ENCODE measurements around the gene TCF7. TPM values are rescaled to one million over a fixed set of nuclear protein-coding genes. Genes with fewer than 3 reads are reported as not detected.

TCF7 gene
- total RNA-seq, 4 donors from 2014 or later = 0.25 to 2.1 (median 0.66) TPM

- no peaks in the 10 kb centered on the region for H3K9me3 ChIP-seq
- intact Hi-C loops (cut with DNase I; ENCODE audit: low total_unique reads) (no loop called here), in situ Hi-C loops (cut with MboI; ENCODE audit: low sequenced_read_pairs in 4 of 4) (loop anchor here in 1 of 4 donors (25.0 kb wide), 1 partner anchor 93 kb away; no protein-coding TSS in a partner anchor)
- ATAC-seq (no peak), DNase-seq (no peak)
- no peaks in the 10 kb centered on the region for H3K27me3 ChIP-seq
- no peak for TF ChIP-seq POLR2A (IDR thresholded peaks at IDR 0.05)
- TF ChIP-seq, protein P1, sequence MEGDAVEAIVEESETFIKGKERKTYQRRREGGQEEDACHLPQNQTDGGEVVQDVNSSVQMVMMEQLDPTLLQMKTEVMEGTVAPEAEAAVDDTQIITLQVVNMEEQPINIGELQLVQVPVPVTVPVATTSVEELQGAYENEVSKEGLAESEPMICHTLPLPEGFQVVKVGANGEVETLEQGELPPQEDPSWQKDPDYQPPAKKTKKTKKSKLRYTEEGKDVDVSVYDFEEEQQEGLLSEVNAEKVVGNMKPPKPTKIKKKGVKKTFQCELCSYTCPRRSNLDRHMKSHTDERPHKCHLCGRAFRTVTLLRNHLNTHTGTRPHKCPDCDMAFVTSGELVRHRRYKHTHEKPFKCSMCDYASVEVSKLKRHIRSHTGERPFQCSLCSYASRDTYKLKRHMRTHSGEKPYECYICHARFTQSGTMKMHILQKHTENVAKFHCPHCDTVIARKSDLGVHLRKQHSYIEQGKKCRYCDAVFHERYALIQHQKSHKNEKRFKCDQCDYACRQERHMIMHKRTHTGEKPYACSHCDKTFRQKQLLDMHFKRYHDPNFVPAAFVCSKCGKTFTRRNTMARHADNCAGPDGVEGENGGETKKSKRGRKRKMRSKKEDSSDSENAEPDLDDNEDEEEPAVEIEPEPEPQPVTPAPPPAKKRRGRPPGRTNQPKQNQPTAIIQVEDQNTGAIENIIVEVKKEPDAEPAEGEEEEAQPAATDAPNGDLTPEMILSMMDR (IDR thresholded peaks at IDR 0.05 in 4 of 5, conservative IDR thresholded peaks at IDR 0.05 in 1 of 5) = no peak
- peaks cover 23 to 27% of the 10 kb centered on the region in 2 donors for H3K4me1 ChIP-seq
- H3K27ac ChIP-seq = no peak overlapping the region
- H3K36me3 ChIP-seq = peaks cover 0 to 9% of the 10 kb centered on the region in 2 donors
- H3K4me3 ChIP-seq = no peak overlapping the region
These were observed 15.9 kb downstream of the TCF7 start for GRCh38 chr5:134130239-134130945.

- Histone ChIP-seq H3K27me3 (no peaks in the 10 kb centered on the region), H3K9me3 (no peaks in the 10 kb centered on the region), H3K27ac (no peak overlapping the region), H3K4me3 (no peak overlapping the region), H3K4me1 (peaks cover 15 to 20% of the 10 kb centered on the region in 2 donors), H3K36me3 (peaks cover 0 to 10% of the 10 kb centered on the region in 2 donors)
- TF ChIP-seq POLR2A (IDR thresholded peaks at IDR 0.05) = no peak
- TF ChIP-seq, protein P1 (IDR thresholded peaks at IDR 0.05 in 4 of 5, conservative IDR thresholded peaks at IDR 0.05 in 1 of 5) = no peak
- in situ Hi-C loops (cut with MboI; ENCODE audit: low sequenced_read_pairs in 4 of 4) = loop anchor here in 1 of 4 donors (25.0 kb wide), 1 partner anchor 94 kb away; no protein-coding TSS in a partner anchor
- DNase-seq (no peak), ATAC-seq (no peak)
- intact Hi-C loops (cut with DNase I; ENCODE audit: low total_unique reads) = no loop called here
These were observed 16.7 kb downstream of the TCF7 start for GRCh38 chr5:134131165-134131564.

DNA sequence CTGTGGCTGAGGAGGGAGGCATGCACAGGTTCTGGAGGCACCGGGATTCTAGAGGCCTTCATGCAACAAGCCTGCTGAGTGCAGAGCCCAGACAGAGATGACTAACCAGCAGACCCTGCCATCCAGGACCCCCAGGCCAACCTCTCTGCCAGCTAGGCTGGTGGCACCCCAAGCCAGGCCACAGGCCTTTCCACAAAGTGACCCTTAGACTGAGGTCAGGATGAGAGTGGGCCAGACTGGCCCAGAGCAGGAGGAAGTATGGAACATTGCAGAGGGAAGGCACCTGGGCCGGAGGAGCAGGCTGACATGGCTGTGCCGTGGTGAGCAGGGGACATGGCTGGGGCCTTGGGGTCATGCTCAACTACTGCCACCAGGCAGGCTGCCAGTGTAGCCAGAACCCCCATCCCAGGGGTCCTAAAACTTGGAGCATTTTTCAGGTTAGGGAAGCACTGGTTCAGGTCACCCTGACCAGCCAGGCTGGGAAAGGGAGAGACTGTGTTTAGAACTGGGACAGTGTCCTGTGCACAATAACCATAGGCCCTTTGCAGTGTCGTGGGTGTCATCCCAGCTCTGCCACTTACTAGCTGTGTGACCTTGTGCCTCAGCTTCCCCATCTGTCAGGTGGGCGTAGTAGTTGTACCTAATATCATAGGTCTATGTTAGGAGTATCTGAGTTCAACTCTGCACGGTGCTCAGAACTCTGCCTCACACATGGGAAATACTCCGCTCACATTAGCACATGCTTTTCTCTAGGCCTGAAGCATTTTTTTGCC, 17.3 kb downstream of the TCF7 start:
- Histone ChIP-seq H3K27ac (no peak overlapping the region), H3K4me1 (peaks cover 12 to 21% of the 10 kb centered on the region in 2 donors), H3K36me3 (peaks cover 0 to 15% of the 10 kb centered on the region in 2 donors), H3K4me3 (no peak overlapping the region), H3K27me3 (no peaks in the 10 kb centered on the region), H3K9me3 (no peaks in the 10 kb centered on the region)
- TF ChIP-seq, protein P1 (IDR thresholded peaks at IDR 0.05 in 4 of 5, conservative IDR thresholded peaks at IDR 0.05 in 1 of 5) = no peak
- no peak for TF ChIP-seq POLR2A (IDR thresholded peaks at IDR 0.05)
- ATAC-seq (no peak), DNase-seq (no peak)
- in situ Hi-C loops (cut with MboI; ENCODE audit: low sequenced_read_pairs in 4 of 4) = loop anchor here in 1 of 4 donors (25.0 kb wide), 1 partner anchor 94 kb away; no protein-coding TSS in a partner anchor
- intact Hi-C loops (cut with DNase I; ENCODE audit: low total_unique reads) = no loop called here

DNA sequence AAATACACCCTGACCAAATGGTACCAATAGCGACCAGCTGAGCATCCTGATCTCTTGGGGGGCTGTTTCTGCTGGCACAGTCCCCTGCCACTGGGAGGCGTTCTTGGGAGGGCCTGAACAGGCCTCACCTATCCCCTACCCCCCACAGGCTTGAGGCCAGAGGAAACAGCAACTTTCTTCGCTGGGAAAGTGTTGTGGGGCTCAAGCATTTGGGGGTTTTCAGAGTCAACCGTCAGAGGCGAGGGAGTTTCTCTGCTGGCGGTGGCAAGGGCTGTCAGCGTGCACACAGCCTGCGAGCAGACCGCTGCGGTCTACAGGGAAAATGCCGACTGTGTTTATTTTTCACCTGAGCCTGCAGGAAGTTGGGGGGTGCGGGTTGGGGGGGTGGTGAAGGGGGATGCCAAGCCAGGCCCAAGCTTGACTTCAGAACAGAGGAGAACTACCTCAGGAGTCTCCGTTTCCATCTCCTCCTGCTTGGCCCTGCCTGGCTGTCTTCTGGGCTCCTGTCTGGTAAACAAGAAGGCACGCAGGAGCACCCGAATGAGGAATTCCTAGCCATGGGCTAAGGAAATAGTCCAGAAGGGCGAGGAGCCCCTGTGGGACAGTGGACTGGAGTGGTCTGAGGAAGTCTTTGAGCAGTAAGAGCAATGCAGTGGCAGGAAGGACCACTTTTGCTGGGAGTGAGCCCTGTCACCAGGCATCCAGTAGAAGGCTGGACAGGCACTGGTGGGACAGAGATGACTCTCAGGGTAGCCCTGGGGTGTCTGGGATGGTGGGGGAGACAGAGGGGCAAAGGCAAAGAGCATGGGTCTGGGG, 18.1 kb downstream of the TCF7 start:
- peak in 1 of 2 donors; percentile 9 for DNase-seq
- H3K9me3 ChIP-seq = no peaks in the 10 kb centered on the region
- H3K4me1 ChIP-seq = peaks cover 12 to 24% of the 10 kb centered on the region in 2 donors
- intact Hi-C loops (cut with DNase I; ENCODE audit: low total_unique reads) = no loop called here
- no peaks in the 10 kb centered on the region for H3K27me3 ChIP-seq
- in situ Hi-C loops (cut with MboI; ENCODE audit: low sequenced_read_pairs in 4 of 4) = loop anchor here in 1 of 4 donors (25.0 kb wide), 1 partner anchor 95 kb away; no protein-coding TSS in a partner anchor
- no peak for ATAC-seq
- peaks cover 0 to 15% of the 10 kb centered on the region in 2 donors for H3K36me3 ChIP-seq
- no peak overlapping the region for H3K4me3 ChIP-seq
- no peak overlapping the region for H3K27ac ChIP-seq
- no peak for TF ChIP-seq POLR2A (IDR thresholded peaks at IDR 0.05)
- TF ChIP-seq, protein P1 (IDR thresholded peaks at IDR 0.05 in 4 of 5, conservative IDR thresholded peaks at IDR 0.05 in 1 of 5) = no peak
